ENCODE measurements around the gene KDSR.
"Not testable (repeated sequence)": the region's sequence is repeated elsewhere in the genome, so short reads cannot be mapped to it uniquely, and the experiment has no call there.

KDSR gene

DNA sequence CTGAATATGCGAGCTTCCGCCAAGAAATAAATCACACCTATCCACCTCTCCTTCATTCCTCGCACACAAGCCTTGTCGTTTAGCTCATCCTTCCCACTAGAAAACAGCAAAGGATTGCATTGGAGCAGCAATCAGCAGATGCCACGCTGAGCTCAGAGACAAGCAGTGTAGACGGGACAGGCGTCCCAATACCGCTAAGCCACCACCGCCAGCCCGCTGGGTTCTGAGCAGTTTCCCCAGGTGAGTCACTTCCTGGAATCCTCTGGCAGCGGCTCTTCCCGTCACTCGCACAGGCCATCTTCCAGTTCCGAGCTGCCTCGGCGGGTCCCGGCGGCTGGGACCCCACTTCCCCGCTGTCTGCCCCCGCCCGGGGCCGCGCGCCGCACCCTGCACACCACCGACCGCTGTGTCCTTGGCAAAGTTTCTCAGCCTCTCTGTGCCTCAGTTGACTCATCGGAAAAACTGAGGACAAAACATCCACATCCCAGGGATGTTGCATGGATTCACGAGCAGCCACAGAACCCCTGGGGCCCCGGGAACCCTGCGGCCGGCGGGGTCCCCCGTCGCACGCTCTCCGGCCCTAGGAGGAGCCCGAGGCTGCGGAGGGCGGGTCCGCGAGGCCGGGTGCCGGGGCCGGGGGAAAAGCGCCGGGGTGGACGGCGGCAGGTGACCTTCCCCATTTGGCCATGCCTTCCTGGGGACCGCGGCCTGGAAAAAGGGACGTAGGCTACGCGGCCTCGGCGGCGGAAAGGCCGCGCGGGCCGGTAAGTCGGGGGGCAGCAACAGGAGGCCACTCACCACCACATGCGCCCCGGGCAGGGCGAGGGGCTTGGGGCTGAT lies 573 bp downstream of the KDSR start:
- Histone ChIP-seq H3K27ac (ENCODE audit: low read depth, low read length) (peak overlapping the region; percentile 99), H3K9me3 (ENCODE audit: insufficient read depth, low read depth, low read length) (peaks cover 1% of the 10 kb centered on the region), H2BK120ac (ENCODE audit: insufficient read depth, low read length, poor library complexity) (peak overlapping the region; percentile 79), H3K4ac (ENCODE audit: low read depth, low read length) (peak overlapping the region; percentile 74), H3K23ac (ENCODE audit: low read length) (no peak overlapping the region), H3K36me3 (ENCODE audit: control insufficient read depth in 1 of 2, insufficient read depth in 2 of 2, low read length in 2 of 2) (peaks cover 5 to 8% of the 10 kb centered on the region in 2 experiments), H3K4me1 (ENCODE audit: control insufficient read depth in 1 of 2, insufficient read depth in 2 of 2, low read length in 2 of 2) (no peaks in the 10 kb centered on the region), H3K14ac (ENCODE audit: low read length) (peak overlapping the region; percentile 91), H2AFZ (ENCODE audit: insufficient read depth, low read length, poor library complexity) (peak overlapping the region; percentile 87), H3K79me2 (ENCODE audit: control insufficient read depth, insufficient read depth, low read length, poor library complexity) (peaks cover 8% of the 10 kb centered on the region), H3K79me1 (ENCODE audit: low read length) (peaks cover 11% of the 10 kb centered on the region), H4K12ac (ENCODE audit: low read depth, low read length) (peak overlapping the region; percentile 52), H3K9ac (ENCODE audit: low read length) (peak overlapping the region; percentile 91), H2BK12ac (ENCODE audit: low read length) (no peak overlapping the region), H3K27me3 (ENCODE audit: insufficient read depth, low read length) (no peaks in the 10 kb centered on the region), H2AK5ac (ENCODE audit: low read length) (peak overlapping the region; percentile 77), H3K4me3 (ENCODE audit: low read depth, low read length) (peak overlapping the region; percentile 90), H3K18ac (ENCODE audit: low read length) (peak overlapping the region; percentile 90), H3K4me2 (ENCODE audit: low read length) (peak overlapping the region; percentile 56), H4K8ac (ENCODE audit: low read depth, low read length) (peak overlapping the region; percentile 82), H4K91ac (ENCODE audit: low read depth, low read length) (peak overlapping the region; percentile 54), H2BK5ac (ENCODE audit: low read depth, low read length, poor library complexity) (peak overlapping the region; percentile 68)
- no CpG with 5 or more reads among the region's 65 CpGs for WGBS (ENCODE audit: extremely low coverage, insufficient coverage, insufficient read length)
- peak; percentile 75 to 77 for DNase-seq

GRCh38 chr18:63365876-63366212 lies 1.2 kb downstream of the KDSR start:
- Histone ChIP-seq H3K36me3 (ENCODE audit: control insufficient read depth in 1 of 2, insufficient read depth in 2 of 2, low read length in 2 of 2) (peaks cover 5 to 11% of the 10 kb centered on the region in 2 experiments), H3K27ac (ENCODE audit: low read depth, low read length) (no peak overlapping the region), H4K91ac (ENCODE audit: low read depth, low read length) (no peak overlapping the region), H4K12ac (ENCODE audit: low read depth, low read length) (no peak overlapping the region), H3K23ac (ENCODE audit: low read length) (no peak overlapping the region), H2BK5ac (ENCODE audit: low read depth, low read length, poor library complexity) (no peak overlapping the region), H3K79me1 (ENCODE audit: low read length) (peaks cover 11% of the 10 kb centered on the region), H3K4me1 (ENCODE audit: control insufficient read depth in 1 of 2, insufficient read depth in 2 of 2, low read length in 2 of 2) (no peaks in the 10 kb centered on the region), H3K27me3 (ENCODE audit: insufficient read depth, low read length) (no peaks in the 10 kb centered on the region), H4K8ac (ENCODE audit: low read depth, low read length) (peak overlapping the region; percentile 34), H3K9me3 (ENCODE audit: insufficient read depth, low read depth, low read length) (peaks cover 1% of the 10 kb centered on the region), H3K14ac (ENCODE audit: low read length) (no peak overlapping the region), H2BK120ac (ENCODE audit: insufficient read depth, low read length, poor library complexity) (no peak overlapping the region), H3K18ac (ENCODE audit: low read length) (no peak overlapping the region), H3K4me3 (ENCODE audit: low read depth, low read length) (peak overlapping the region; percentile 90), H2AFZ (ENCODE audit: insufficient read depth, low read length, poor library complexity) (no peak overlapping the region), H3K9ac (ENCODE audit: low read length) (peak overlapping the region; percentile 10), H3K4me2 (ENCODE audit: low read length) (peak overlapping the region; percentile 56), H2AK5ac (ENCODE audit: low read length) (no peak overlapping the region), H3K4ac (ENCODE audit: low read depth, low read length) (no peak overlapping the region), H3K79me2 (ENCODE audit: control insufficient read depth, insufficient read depth, low read length, poor library complexity) (peaks cover 8% of the 10 kb centered on the region), H2BK12ac (ENCODE audit: low read length) (no peak overlapping the region)
- WGBS (ENCODE audit: extremely low coverage, insufficient coverage, insufficient read length), result no CpG with 5 or more reads among the region's 12 CpGs
- DNase-seq, result no peak

DNA sequence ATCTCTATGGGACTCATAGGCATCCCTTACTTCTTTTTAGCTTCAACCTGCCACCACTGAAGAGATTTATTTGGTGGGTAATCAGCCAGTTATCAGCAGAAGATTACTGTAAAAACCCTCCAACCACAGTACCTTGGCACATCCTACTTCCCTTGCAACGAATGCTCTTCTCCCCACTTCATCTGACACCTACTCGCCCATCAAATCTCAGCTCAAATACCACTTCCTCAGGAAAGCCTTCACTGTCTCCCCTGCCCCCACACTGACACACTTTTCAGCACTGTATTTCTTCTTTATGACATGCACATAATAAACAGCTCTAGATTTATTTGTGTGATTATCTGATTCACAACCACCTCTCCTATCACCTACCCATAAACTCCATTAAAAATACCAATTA lies 3.1 kb downstream of the KDSR start:
- H4K8ac ChIP-seq (ENCODE audit: low read depth, low read length), result no peak overlapping the region
- H3K79me2 ChIP-seq (ENCODE audit: control insufficient read depth, insufficient read depth, low read length, poor library complexity), result peaks cover 8% of the 10 kb centered on the region
- H3K9ac ChIP-seq (ENCODE audit: low read length), result no peak overlapping the region
- no peaks in the 10 kb centered on the region for H3K27me3 ChIP-seq (ENCODE audit: insufficient read depth, low read length)
- no peak overlapping the region for H3K18ac ChIP-seq (ENCODE audit: low read length)
- H4K91ac ChIP-seq (ENCODE audit: low read depth, low read length), result no peak overlapping the region
- no peaks in the 10 kb centered on the region for H3K4me1 ChIP-seq (ENCODE audit: control insufficient read depth in 1 of 2, insufficient read depth in 2 of 2, low read length in 2 of 2)
- no peak overlapping the region for H3K27ac ChIP-seq (ENCODE audit: low read depth, low read length)
- H3K9me3 ChIP-seq (ENCODE audit: insufficient read depth, low read depth, low read length), result peaks cover 1% of the 10 kb centered on the region
- H3K4me2 ChIP-seq (ENCODE audit: low read length), result no peak overlapping the region
- H3K36me3 ChIP-seq (ENCODE audit: control insufficient read depth in 1 of 2, insufficient read depth in 2 of 2, low read length in 2 of 2), result peaks cover 9 to 15% of the 10 kb centered on the region in 2 experiments
- H2AK5ac ChIP-seq (ENCODE audit: low read length), result no peak overlapping the region
- H2BK120ac ChIP-seq (ENCODE audit: insufficient read depth, low read length, poor library complexity), result no peak overlapping the region
- H3K14ac ChIP-seq (ENCODE audit: low read length), result no peak overlapping the region
- H2AFZ ChIP-seq (ENCODE audit: insufficient read depth, low read length, poor library complexity), result no peak overlapping the region
- peaks cover 11% of the 10 kb centered on the region for H3K79me1 ChIP-seq (ENCODE audit: low read length)
- H3K4ac ChIP-seq (ENCODE audit: low read depth, low read length), result no peak overlapping the region
- no peak overlapping the region for H3K23ac ChIP-seq (ENCODE audit: low read length)
- H4K12ac ChIP-seq (ENCODE audit: low read depth, low read length), result no peak overlapping the region
- no peak overlapping the region for H2BK12ac ChIP-seq (ENCODE audit: low read length)
- no peak overlapping the region for H2BK5ac ChIP-seq (ENCODE audit: low read depth, low read length, poor library complexity)
- no CpG with 5 or more reads among the region's 2 CpGs for WGBS (ENCODE audit: extremely low coverage, insufficient coverage, insufficient read length)
- no peak overlapping the region for H3K4me3 ChIP-seq (ENCODE audit: low read depth, low read length)
- DNase-seq, result no peak

- not testable (repeated sequence) for H3K27me3 ChIP-seq (ENCODE audit: insufficient read depth, low read length); H3K9me3 ChIP-seq (ENCODE audit: insufficient read depth, low read depth, low read length); H4K91ac ChIP-seq (ENCODE audit: low read depth, low read length)
Measured at GRCh38 chr18:63363420-63363819, 3.6 kb downstream of the KDSR start.

More at GRCh38 chr18:63363420-63363819, 3.6 kb downstream of the KDSR start:
- not testable (repeated sequence) for H4K8ac ChIP-seq (ENCODE audit: low read depth, low read length); H3K79me2 ChIP-seq (ENCODE audit: control insufficient read depth, insufficient read depth, low read length, poor library complexity); H3K18ac ChIP-seq (ENCODE audit: low read length); H2BK5ac ChIP-seq (ENCODE audit: low read depth, low read length, poor library complexity); DNase-seq; H2AK5ac ChIP-seq (ENCODE audit: low read length); H2BK12ac ChIP-seq (ENCODE audit: low read length); H3K9ac ChIP-seq (ENCODE audit: low read length); H2AFZ ChIP-seq (ENCODE audit: insufficient read depth, low read length, poor library complexity); H4K12ac ChIP-seq (ENCODE audit: low read depth, low read length); H3K14ac ChIP-seq (ENCODE audit: low read length); H2BK120ac ChIP-seq (ENCODE audit: insufficient read depth, low read length, poor library complexity); H3K4me3 ChIP-seq (ENCODE audit: low read depth, low read length); H3K4ac ChIP-seq (ENCODE audit: low read depth, low read length); H3K4me2 ChIP-seq (ENCODE audit: low read length); H3K4me1 ChIP-seq (ENCODE audit: control insufficient read depth in 1 of 2, insufficient read depth in 2 of 2, low read length in 2 of 2); H3K27ac ChIP-seq (ENCODE audit: low read depth, low read length); H3K23ac ChIP-seq (ENCODE audit: low read length)
- no CpG with 5 or more reads among the region's 2 CpGs for WGBS (ENCODE audit: extremely low coverage, insufficient coverage, insufficient read length)
- peaks cover 13 to 17% of the 10 kb centered on the region in 2 experiments for H3K36me3 ChIP-seq (ENCODE audit: control insufficient read depth in 1 of 2, insufficient read depth in 2 of 2, low read length in 2 of 2)
- H3K79me1 ChIP-seq (ENCODE audit: low read length), result peaks cover 11% of the 10 kb centered on the region

Measured in trophoblast cell (in vitro differentiated cells and primary cell).